Calu3 (cell line): ENCODE measurements around the gene FAM118A. TPM values are rescaled to one million over a fixed set of nuclear protein-coding genes. Genes with fewer than 3 reads are reported as not detected.

Source experiments
- BruUV-seq: library from RNA; stranded (reverse); fragments of 400-500 nt; replicated peaks from 2 replicates; lab custom pipeline; 2021; lab: Mats Ljungman, UMichigan
- CTCF ChIA-PET: fragments of 300-600 bp; sonication (Branson Sonifier 250); formaldehyde crosslinking; loops from one replicate; lab custom pipeline; 2022; ENCODE audit warnings: antibody characterized with exemption; lab: Charles Lee
- DNase-seq: peaks from one replicate; pipeline ENCODE4 v3.0.0; 2022
- H3K27ac Mint-ChIP-seq: one replicate; pipeline ENCODE4 v1.8.0; 2022; ENCODE audit warnings: mixed read lengths; ENCODE audit not compliant: unreplicated experiment
- H3K27me3 Mint-ChIP-seq: one replicate; pipeline ENCODE4 v1.8.0; 2022; ENCODE audit warnings: mixed read lengths; ENCODE audit not compliant: unreplicated experiment
- H3K36me3 Mint-ChIP-seq: one replicate; pipeline ENCODE4 v1.8.0; 2022; ENCODE audit warnings: mild to moderate bottlenecking, moderate library complexity, mixed read lengths; ENCODE audit not compliant: insufficient read depth, unreplicated experiment
- H3K4me1 Mint-ChIP-seq: one replicate; pipeline ENCODE4 v1.8.0; 2022; ENCODE audit warnings: mild to moderate bottlenecking, low read depth, mixed read lengths; ENCODE audit not compliant: unreplicated experiment
- H3K4me3 Mint-ChIP-seq: one replicate; pipeline ENCODE4 v1.8.0; 2022; ENCODE audit warnings: mild to moderate bottlenecking, low read depth, moderate library complexity, mixed read lengths; ENCODE audit not compliant: unreplicated experiment
- H3K9me3 Mint-ChIP-seq: one replicate; pipeline ENCODE4 v1.8.0; 2022; ENCODE audit warnings: low read depth, mixed read lengths; ENCODE audit not compliant: unreplicated experiment
- intact Hi-C: fragments of 100-400 bp; cut with micrococcal nuclease; formaldehyde crosslinking; loops from one replicate; pipeline ENCODE4 v1.10.0; 2022; ENCODE audit not compliant: unreplicated experiment
- total RNA-seq: library from RNA; stranded (reverse); gene quantifications from 2 replicates; pipeline ENCODE4 v1.2.3, GENCODE V29; 2022
- TF ChIP-seq, protein P1 (sequence below): fragments of 200-600 bp; IDR thresholded peaks from one replicate; pipeline ENCODE4 v1.8.0; 2022; ENCODE audit warnings: antibody characterized with exemption; ENCODE audit not compliant: unreplicated experiment

The FAM118A gene
- total RNA-seq, 1 experiment from 2014 or later: 35.0 TPM

DNA sequence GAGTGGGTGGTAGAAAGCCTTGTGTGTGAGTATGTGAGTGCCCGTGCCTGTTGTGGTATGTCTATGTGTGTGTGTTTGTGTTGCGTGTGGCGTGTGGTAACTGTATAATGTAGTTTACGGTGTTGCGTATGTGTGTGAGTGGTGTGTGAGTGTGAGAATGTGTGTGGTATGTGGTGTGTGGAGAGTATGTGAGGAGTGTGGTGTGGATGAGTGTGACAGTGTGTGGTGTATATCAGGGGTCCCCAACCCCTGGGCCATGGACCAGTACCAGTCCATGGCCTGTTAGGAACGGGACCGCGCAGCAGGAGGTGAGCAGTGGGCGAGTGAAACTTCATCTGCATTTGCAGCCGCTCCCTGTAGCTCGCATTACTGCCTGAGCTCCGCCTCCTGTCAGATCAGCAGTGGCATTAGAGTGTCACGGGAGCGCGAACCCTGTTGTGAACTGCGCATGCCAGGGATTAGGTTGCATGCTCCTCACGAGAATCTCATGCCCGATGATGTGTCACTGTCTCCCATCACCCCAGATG is 19.3 kb upstream of the FAM118A start:
- intact Hi-C loops: no loop called here

DNA sequence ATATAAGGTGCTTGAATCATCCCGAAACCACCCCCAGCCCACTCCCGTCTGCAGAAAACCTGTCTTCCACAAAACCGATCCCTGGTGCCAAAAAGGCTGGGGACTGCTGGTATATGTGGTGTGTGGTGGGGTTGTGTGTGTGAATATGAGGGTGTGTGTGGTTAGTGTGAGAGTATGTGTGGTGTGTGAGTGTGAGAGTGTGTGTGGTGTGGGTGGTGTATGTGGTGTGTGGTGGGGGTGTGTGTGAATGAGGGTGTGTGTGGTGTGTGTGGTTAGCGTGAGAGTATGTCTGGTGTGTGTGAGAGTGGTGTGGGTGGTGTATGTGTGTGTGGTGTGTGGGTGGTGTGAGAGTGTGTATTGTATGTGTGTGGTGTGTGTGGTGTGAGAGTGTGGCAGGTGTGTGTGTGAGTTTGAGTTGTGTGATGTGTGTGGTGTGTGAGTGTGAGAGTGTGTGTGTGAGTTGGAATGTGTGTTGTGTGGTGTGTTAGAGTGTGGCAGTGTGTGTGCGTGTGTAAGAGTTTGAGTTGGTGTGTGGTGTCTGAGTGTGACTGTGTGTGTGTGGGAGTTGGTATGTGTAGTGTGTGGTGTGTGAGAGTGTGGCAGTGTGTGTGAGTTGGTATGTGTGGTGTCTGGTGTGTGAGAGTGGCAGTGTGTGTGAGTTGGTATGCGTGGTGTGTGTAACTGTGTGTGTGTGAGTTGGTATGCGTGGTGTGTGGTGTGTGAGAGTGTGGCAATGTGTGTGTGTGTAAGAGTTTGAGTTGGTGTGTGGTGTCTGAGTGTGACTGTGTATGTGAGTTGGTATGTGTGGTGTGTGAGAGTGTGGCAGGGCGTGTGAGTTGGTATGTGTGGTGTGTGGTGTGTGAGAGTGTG is 18.4 kb upstream of the FAM118A start:
- H3K36me3 Mint-ChIP-seq: no peaks in the 10 kb centered on the region
- TF ChIP-seq, protein P1, sequence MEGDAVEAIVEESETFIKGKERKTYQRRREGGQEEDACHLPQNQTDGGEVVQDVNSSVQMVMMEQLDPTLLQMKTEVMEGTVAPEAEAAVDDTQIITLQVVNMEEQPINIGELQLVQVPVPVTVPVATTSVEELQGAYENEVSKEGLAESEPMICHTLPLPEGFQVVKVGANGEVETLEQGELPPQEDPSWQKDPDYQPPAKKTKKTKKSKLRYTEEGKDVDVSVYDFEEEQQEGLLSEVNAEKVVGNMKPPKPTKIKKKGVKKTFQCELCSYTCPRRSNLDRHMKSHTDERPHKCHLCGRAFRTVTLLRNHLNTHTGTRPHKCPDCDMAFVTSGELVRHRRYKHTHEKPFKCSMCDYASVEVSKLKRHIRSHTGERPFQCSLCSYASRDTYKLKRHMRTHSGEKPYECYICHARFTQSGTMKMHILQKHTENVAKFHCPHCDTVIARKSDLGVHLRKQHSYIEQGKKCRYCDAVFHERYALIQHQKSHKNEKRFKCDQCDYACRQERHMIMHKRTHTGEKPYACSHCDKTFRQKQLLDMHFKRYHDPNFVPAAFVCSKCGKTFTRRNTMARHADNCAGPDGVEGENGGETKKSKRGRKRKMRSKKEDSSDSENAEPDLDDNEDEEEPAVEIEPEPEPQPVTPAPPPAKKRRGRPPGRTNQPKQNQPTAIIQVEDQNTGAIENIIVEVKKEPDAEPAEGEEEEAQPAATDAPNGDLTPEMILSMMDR: no peak
- intact Hi-C loops: no loop called here
- no peak for DNase-seq
- H3K4me1 Mint-ChIP-seq: no peaks in the 10 kb centered on the region
- no peaks in the 10 kb centered on the region for H3K9me3 Mint-ChIP-seq
- H3K27ac Mint-ChIP-seq: no peak overlapping the region
- CTCF ChIA-PET: interaction anchor here (1.0 kb wide), 1 partner anchor 23 kb away, joined by 3 read pairs; no protein-coding TSS in a partner anchor
- no TSS peak for BruUV-seq
- no peak overlapping the region for H3K4me3 Mint-ChIP-seq
- peaks cover 27% of the 10 kb centered on the region for H3K27me3 Mint-ChIP-seq

More for the DNA sequence above, 19.3 kb upstream of the FAM118A start:
- H3K27me3 Mint-ChIP-seq: peaks cover 27% of the 10 kb centered on the region
- TF ChIP-seq, protein P1: no peak
- H3K27ac Mint-ChIP-seq: no peak overlapping the region
- BruUV-seq: no TSS peak
- H3K9me3 Mint-ChIP-seq: no peaks in the 10 kb centered on the region
- no peaks in the 10 kb centered on the region for H3K4me1 Mint-ChIP-seq
- CTCF ChIA-PET: interaction anchor here (1.0 kb wide), 1 partner anchor 22 kb away, joined by 3 read pairs; no protein-coding TSS in a partner anchor
- H3K4me3 Mint-ChIP-seq: no peak overlapping the region
- peak; percentile 26 for DNase-seq
- H3K36me3 Mint-ChIP-seq: no peaks in the 10 kb centered on the region

DNA sequence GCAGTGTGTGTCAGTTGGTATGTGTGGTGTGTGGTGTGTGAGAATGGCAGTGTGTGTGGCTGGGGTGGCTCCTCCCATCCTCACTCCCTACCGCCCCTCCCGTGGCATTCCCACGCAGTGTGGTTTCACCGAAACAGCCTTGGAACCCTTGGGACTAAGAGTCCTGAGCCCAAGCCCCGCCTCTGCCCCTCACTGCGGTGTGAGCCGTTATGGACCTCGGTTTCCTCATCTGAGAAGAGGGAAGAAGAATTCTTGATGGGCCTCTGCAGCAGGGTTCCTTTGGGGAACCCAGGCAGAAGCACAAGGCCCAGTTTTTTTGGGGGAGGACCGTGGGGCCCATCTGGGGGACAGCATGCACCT is 17.8 kb upstream of the FAM118A start:
- no peak overlapping the region for H3K4me3 Mint-ChIP-seq
- no peaks in the 10 kb centered on the region for H3K36me3 Mint-ChIP-seq
- CTCF ChIA-PET: no interaction called here
- no peak for DNase-seq
- no peak overlapping the region for H3K27ac Mint-ChIP-seq
- no peaks in the 10 kb centered on the region for H3K4me1 Mint-ChIP-seq
- H3K9me3 Mint-ChIP-seq: no peaks in the 10 kb centered on the region
- peaks cover 27% of the 10 kb centered on the region for H3K27me3 Mint-ChIP-seq
- no TSS peak for BruUV-seq
- intact Hi-C loops: no loop called here
- TF ChIP-seq, protein P1: no peak

DNA sequence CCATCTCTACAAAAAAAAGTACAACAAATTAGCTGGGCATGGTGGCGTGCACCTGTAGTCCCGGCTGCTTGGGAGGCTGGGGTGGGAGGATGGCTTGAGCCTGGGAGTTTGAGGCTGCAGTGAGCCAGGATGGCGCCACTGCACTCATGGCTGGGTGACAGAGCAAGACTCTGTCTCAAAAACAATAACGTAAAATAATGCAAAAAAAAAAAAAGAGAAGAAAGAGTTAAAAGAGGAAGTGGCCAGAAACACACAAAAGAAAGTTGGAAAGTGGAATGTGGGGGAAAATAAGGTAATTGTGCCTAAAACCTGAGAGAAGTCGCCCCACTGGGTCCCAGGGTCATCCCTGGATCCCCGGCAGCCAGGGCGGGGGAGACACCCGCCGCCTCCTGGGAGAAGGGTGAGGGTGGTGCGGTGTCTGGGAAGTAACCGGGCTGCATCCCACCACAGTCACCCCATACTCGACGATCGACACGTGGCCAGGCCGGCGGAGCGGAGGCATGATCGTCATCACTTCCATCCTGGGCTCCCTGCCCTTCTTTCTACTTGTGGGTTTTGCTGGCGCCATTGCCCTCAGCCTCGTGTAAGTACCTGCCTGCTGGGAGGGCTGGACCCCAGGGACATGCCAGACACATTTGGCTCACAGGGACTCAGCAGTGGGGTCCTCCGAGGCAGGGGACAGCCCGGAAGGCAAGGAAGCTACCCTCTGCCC is 16.8 kb upstream of the FAM118A start:
- intact Hi-C loops: no loop called here
- no peak overlapping the region for H3K4me3 Mint-ChIP-seq
- TF ChIP-seq, protein P1: no peak
- no peak for DNase-seq
- no peaks in the 10 kb centered on the region for H3K36me3 Mint-ChIP-seq
- H3K4me1 Mint-ChIP-seq: no peaks in the 10 kb centered on the region
- no peak overlapping the region for H3K27ac Mint-ChIP-seq
- peaks cover 28% of the 10 kb centered on the region for H3K27me3 Mint-ChIP-seq
- no peaks in the 10 kb centered on the region for H3K9me3 Mint-ChIP-seq
- BruUV-seq: no TSS peak
- CTCF ChIA-PET: no interaction called here
